Measurements from ENCODE around the gene IMPDH2. TPM values are rescaled to one million over a fixed set of nuclear protein-coding genes. Genes with fewer than 3 reads are reported as not detected.

The IMPDH2 gene
- total and polyA plus RNA-seq, 2 experiments from 2014 or later: 198 to 314 TPM

GRCh38 chr3:48985831-48986376 is 43.3 kb downstream of the IMPDH2 start:
- Histone ChIP-seq H2AFZ (no peak overlapping the region), H4K20me1 (replicated peaks; ENCODE audit: insufficient read depth) (peaks cover 25% of the 10 kb centered on the region), H3K4me1 (ENCODE audit: insufficient read depth) (peaks cover 5% of the 10 kb centered on the region; the same call in 1 of the 2 replicates), H3K27ac (ENCODE audit: low read depth) (0 out of 2 replicates have a peak overlapping the region, but pooled peaks have one; percentile 19), H3K36me3 (ENCODE audit: insufficient read depth) (peaks cover 10% of the 10 kb centered on the region), H3K4me2 (no peak overlapping the region), H3K27me3 (ENCODE audit: insufficient read depth) (no peaks in the 10 kb centered on the region), H3K4me3 (no peak overlapping the region), H3K79me2 (replicated peaks; ENCODE audit: insufficient read depth) (peaks cover 4% of the 10 kb centered on the region; the same call in 1 of the 2 replicates), H3K9me2 (ENCODE audit: insufficient read depth) (no peaks in the 10 kb centered on the region), H3F3A (replicated peaks; ENCODE audit: low read depth) (0 out of 2 replicates have a peak, but pooled peaks cover 10% of the 10 kb centered on the region)
- H3K4me1 Mint-ChIP-seq: peaks cover 10% of the 10 kb centered on the region
- ATAC-seq (no peak), DNase-seq (ENCODE audit: low spot score) (no peak)
- peaks cover 56% of the 10 kb centered on the region for H3K36me3 Mint-ChIP-seq (ENCODE audit: low read depth)
- peak overlapping the region; percentile 11; the same call in 1 of the 2 replicates for H3K27ac Mint-ChIP-seq
- H3K27me3 Mint-ChIP-seq (ENCODE audit: insufficient read depth, low read depth, poor library complexity): peaks cover 29% of the 10 kb centered on the region
- H3K4me3 Mint-ChIP-seq: no peak overlapping the region
- TF ChIP-seq EZH2phosphoT487 (IDR thresholded peaks at IDR 0.05; ENCODE audit: unreplicated experiment) (no peak), POLR2AphosphoS5 (IDR thresholded peaks at IDR 0.05; ENCODE audit: low read depth) (no peak), ZNF462 (CRISPR knock-in tag; IDR thresholded peaks at IDR 0.05) (no peak), REST (IDR thresholded peaks at IDR 0.05; ENCODE audit: unreplicated experiment) (no peak), ETS1 (IDR thresholded peaks at IDR 0.05) (no peak), JUNB (IDR thresholded peaks at IDR 0.05; ENCODE audit: unreplicated experiment) (no peak), CTCF (conservative IDR thresholded peaks at IDR 0.05; ENCODE audit: low read depth in 2 of 2) (no peak), ZNF331 (CRISPR knock-in tag; IDR thresholded peaks at IDR 0.05; ENCODE audit: low read depth) (no peak), CREB1 (CRISPR knock-in tag; IDR thresholded peaks at IDR 0.05; ENCODE audit: low read depth) (no peak), NANOG (IDR thresholded peaks at IDR 0.05; ENCODE audit: borderline replicate concordance) (no peak), ZNF114 (CRISPR knock-in tag; IDR thresholded peaks at IDR 0.05) (no peak), EZH2 (IDR thresholded peaks at IDR 0.05; ENCODE audit: low read depth, unreplicated experiment) (no peak), STAT1 (IDR thresholded peaks at IDR 0.05; ENCODE audit: unreplicated experiment) (no peak)
- no peaks in the 10 kb centered on the region for H3K9me3 Mint-ChIP-seq
